H1 (cell line): ENCODE results near the gene LCN2. TPM values are rescaled to one million over a fixed set of nuclear protein-coding genes. Genes with fewer than 3 reads are reported as not detected.

Experiments used
- CTCF ChIA-PET: fragments of 300-600 bp; sonication (Branson Sonifier 250); formaldehyde crosslinking; loops from one replicate; lab custom pipeline; 2021; ENCODE audit not compliant: partially characterized antibody; lab: Charles Lee
- POLR2A ChIA-PET: fragments of 300-600 bp; sonication (Branson Sonifier 250); formaldehyde crosslinking; loops from one replicate; lab custom pipeline; 2021; ENCODE audit warnings: inconsistent platforms; ENCODE audit not compliant: partially characterized antibody; lab: Charles Lee
- DNase-seq, 2 experiments: peaks; one replicate each; pipeline versions ENCODE4 v3.0.0 to v3.0.0-alpha.2; 2010 to 2022; ENCODE audit warnings: low spot score in 2 of 2, low read depth in 1 of 2, mixed read lengths in 1 of 2
- FAIRE-seq: peaks from 2 replicates; lab custom pipeline; 2011; peaks lifted over from hg19 to GRCh38; lab: Jason Lieb, UNC
- H2AFZ ChIP-seq: 2 replicates; pipeline ENCODE4 v1.8.1; 2012; ENCODE audit warnings: low read length, inconsistent platforms
- H2AK5ac ChIP-seq: 2 replicates; pipeline ENCODE4 v1.6.1; 2013; ENCODE audit warnings: low read depth, low read length
- H2BK120ac ChIP-seq: replicated peaks from 2 replicates; pipeline ENCODE3; 2013; ENCODE audit warnings: low read depth, low read length, inconsistent platforms
- H2BK12ac ChIP-seq: 2 replicates; pipeline ENCODE4 v1.6.1; 2013; ENCODE audit warnings: low read depth, low read length
- H2BK15ac ChIP-seq: 2 replicates; pipeline ENCODE4 v1.6.1; 2013; ENCODE audit warnings: low read length
- H2BK20ac ChIP-seq: 2 replicates; pipeline ENCODE4 v1.6.1; 2013; ENCODE audit warnings: low read length
- H2BK5ac ChIP-seq: 2 replicates; pipeline ENCODE4 v1.6.1; 2013; ENCODE audit warnings: low read depth, low read length
- H3K14ac ChIP-seq: 2 replicates; pipeline ENCODE4 v1.6.1; 2013; ENCODE audit warnings: inconsistent platforms; ENCODE audit not compliant: insufficient read length
- H3K18ac ChIP-seq: 2 replicates; pipeline ENCODE4 v1.6.1; 2013; ENCODE audit warnings: low read length; ENCODE audit errors: extremely low read depth
- H3K23ac ChIP-seq: 2 replicates; pipeline ENCODE4 v1.6.1; 2013; ENCODE audit warnings: inconsistent platforms; ENCODE audit not compliant: insufficient read length
- H3K23me2 ChIP-seq: 2 replicates; pipeline ENCODE4 v1.6.1; 2013; ENCODE audit warnings: low read depth, low read length
- H3K27ac ChIP-seq: 2 replicates; pipeline ENCODE4 v1.6.1; 2011; ENCODE audit warnings: low read depth, low read length, inconsistent platforms
- H3K27me3 ChIP-seq, 4 experiments: replicated peaks in 1 of 4; 1 replicate in 1 of 4; 2 replicates in 3 of 4; pipeline versions ENCODE4 v1.6.1 to v1.8.1; 2011 to 2013; ENCODE audit warnings: low read length in 3 of 4, mild to moderate bottlenecking in 3 of 4, inconsistent platforms in 2 of 4, mixed read lengths in 2 of 4, moderate library complexity in 1 of 4; ENCODE audit not compliant: control insufficient read depth in 3 of 4, insufficient read depth in 3 of 4; ENCODE audit errors: extremely low read depth in 1 of 4
- H3K36me3 ChIP-seq, 4 experiments: 2 replicates each; pipeline versions ENCODE4 v1.6.1 to v1.8.1; 2011 to 2013; ENCODE audit warnings: mild to moderate bottlenecking in 4 of 4, low read length in 3 of 4, moderate library complexity in 2 of 4, control low read depth in 1 of 4, inconsistent platforms in 1 of 4; ENCODE audit not compliant: insufficient read depth in 4 of 4, control insufficient read depth in 2 of 4
- H3K4ac ChIP-seq: replicated peaks from 2 replicates; pipeline ENCODE3; 2013; ENCODE audit warnings: low read length, low read depth, mixed read lengths, inconsistent platforms; ENCODE audit not compliant: insufficient read length
- H3K4me1 ChIP-seq, 4 experiments: replicated peaks in 1 of 4; 1 replicate in 1 of 4; 2 replicates in 3 of 4; pipeline versions ENCODE4 v1.6.1 to v1.8.1; 2011 to 2013; ENCODE audit warnings: low read length in 3 of 4, inconsistent platforms in 2 of 4, mixed read lengths in 1 of 4; ENCODE audit not compliant: insufficient read depth in 4 of 4, control insufficient read depth in 3 of 4
- H3K4me2 ChIP-seq, 2 experiments: 2 replicates each; pipeline versions ENCODE4 v1.6.1 to v1.8.1; 2011 to 2013; ENCODE audit warnings: low read depth in 2 of 2, low read length in 2 of 2, control low read depth in 1 of 2, inconsistent platforms in 1 of 2, mild to moderate bottlenecking in 1 of 2; ENCODE audit not compliant: insufficient read depth in 1 of 2
- H3K4me3 ChIP-seq, 4 experiments: fragments of 200-600, 300-600 bp in 1 of 4; sonication (generic), shearing (Covaris generic), sonication (Bioruptor Twin) in 1 of 4; 2 replicates each; pipeline versions ENCODE4 v1.5.1 to v1.8.1; 2011 to 2016; ENCODE audit warnings: low read length in 4 of 4, low read depth in 3 of 4, control low read depth in 2 of 4, inconsistent platforms in 2 of 4, mild to moderate bottlenecking in 2 of 4, mixed read lengths in 1 of 4, moderate library complexity in 1 of 4; ENCODE audit not compliant: insufficient read depth in 2 of 4; ENCODE audit errors: extremely low read depth in 1 of 4
- H3K56ac ChIP-seq: replicated peaks from 2 replicates; pipeline ENCODE3; 2013; ENCODE audit warnings: low read depth, mild to moderate bottlenecking, mixed read lengths, low read length, inconsistent platforms; ENCODE audit not compliant: insufficient read length
- H3K79me1 ChIP-seq: 2 replicates; pipeline ENCODE4 v1.6.1; 2013; ENCODE audit warnings: low read depth, low read length, control low read depth
- H3K79me2 ChIP-seq, 2 experiments: 2 replicates each; pipeline versions ENCODE4 v1.6.1 to v1.8.1; 2012 to 2013; ENCODE audit warnings: low read length in 2 of 2, mild to moderate bottlenecking in 2 of 2, inconsistent platforms in 1 of 2; ENCODE audit not compliant: insufficient read depth in 2 of 2, control insufficient read depth in 1 of 2
- H3K9ac ChIP-seq, 4 experiments: replicated peaks in 1 of 4; 1 replicate in 1 of 4; 2 replicates in 3 of 4; pipeline versions ENCODE4 v1.6.1 to v1.8.1; 2011 to 2013; ENCODE audit warnings: low read depth in 3 of 4, low read length in 3 of 4, control low read depth in 2 of 4, mild to moderate bottlenecking in 2 of 4, moderate library complexity in 2 of 4, inconsistent platforms in 1 of 4; ENCODE audit errors: extremely low read depth in 1 of 4
- H3K9me3 ChIP-seq, 2 experiments: 2 replicates each; pipeline versions ENCODE4 v1.6.1 to v1.8.1; 2012 to 2013; ENCODE audit warnings: mild to moderate bottlenecking in 2 of 2, moderate library complexity in 2 of 2, control low read depth in 1 of 2, inconsistent platforms in 1 of 2, low read depth in 1 of 2, low read length in 1 of 2, mixed read lengths in 1 of 2; ENCODE audit not compliant: insufficient read depth in 2 of 2
- H4K20me1 ChIP-seq, 2 experiments: replicated peaks in 1 of 2; 2 replicates each; pipeline versions ENCODE3 to v1.8.1; 2011 to 2013; ENCODE audit warnings: inconsistent platforms in 2 of 2, low read length in 2 of 2, mild to moderate bottlenecking in 1 of 2; ENCODE audit not compliant: insufficient read depth in 2 of 2, control insufficient read depth in 1 of 2
- H4K5ac ChIP-seq: 2 replicates; pipeline ENCODE4 v1.6.1; 2013; ENCODE audit warnings: low read length, low read depth, mixed read lengths, inconsistent platforms; ENCODE audit not compliant: insufficient read length
- H4K8ac ChIP-seq: 2 replicates; pipeline ENCODE4 v1.8.0; 2013; ENCODE audit warnings: mild to moderate bottlenecking, moderate library complexity, low read length, inconsistent platforms; ENCODE audit not compliant: insufficient read depth; ENCODE audit errors: extremely low read depth
- H4K91ac ChIP-seq: replicated peaks from 2 replicates; pipeline ENCODE3; 2013; ENCODE audit warnings: low read length, mixed read lengths, inconsistent platforms; ENCODE audit not compliant: insufficient read length
- CHD2 ChIP-seq: IDR thresholded peaks from 2 replicates; pipeline ENCODE4 v1.6.1; 2012; ENCODE audit warnings: low read length, improper control_type of control experiment
- JUN ChIP-seq: IDR thresholded peaks from 2 replicates; pipeline ENCODE4 v1.6.1; 2011; ENCODE audit warnings: low read depth, mild to moderate bottlenecking, improper control_type of control experiment, low read length
- POLR2AphosphoS5 ChIP-seq: IDR thresholded peaks from 2 replicates; pipeline ENCODE4 v1.6.1; 2011; ENCODE audit warnings: low read depth, low read length
- RBBP5 ChIP-seq: IDR thresholded peaks from 2 replicates; pipeline ENCODE4 v1.7.1; 2012; ENCODE audit warnings: low read depth, mild to moderate bottlenecking, inconsistent platforms, low read length, moderate library complexity, borderline replicate concordance
- WGBS, 2 experiments: shearing (Covaris generic) in 1 of 2; methylation state at CpG; one replicate each; pipeline versions ENCODE4 v1.1.6 to v1.1.7; 2013 to 2015; ENCODE audit warnings: low lambda C conversion rate in 2 of 2, mixed read lengths in 2 of 2, inconsistent platforms in 1 of 2, low coverage in 1 of 2, missing lambda C conversion rate in 1 of 2; ENCODE audit not compliant: insufficient replicate concordance in 2 of 2, insufficient coverage in 1 of 2, insufficient read length in 1 of 2; ENCODE audit errors: extremely low coverage in 1 of 2, missing lambda C conversion rate in 1 of 2; 5-methylcytosine and 5-hydroxymethylcytosine counted together
- polyA plus RNA-seq, 7 experiments: library from polyadenylated mRNA; depleted of rRNA in 3 of 7; stranded (reverse) in 5 of 7; unstranded in 2 of 7; fragments of >200 nt in 5 of 7; fragments of 200-250 nt in 2 of 7; gene quantifications; 1 replicate in 5 of 7; 2 replicates in 1 of 7; 4 replicates in 1 of 7; pipeline versions ENCODE4 v1.2.1 to v1.2.3, GENCODE V29; 2011 to 2013; ENCODE audit warnings: missing spikeins in 2 of 7, mixed read lengths in 2 of 7
- total RNA-seq: library from RNA; stranded (reverse); fragmentation: NEBNext Ultra II Directional; extraction: Animal tissue kit (Norgen Biotek cat#: 25700); gene quantifications from 2 replicates; pipeline ENCODE4 v1.2.1, GENCODE V29; 2021

LCN2 gene
- total and polyA plus RNA-seq, 2 of the 8 experiments (the other 6 are each of a cell fraction or from before 2014, with no cell fraction given) = 1.1 to 1.6 TPM

DNA sequence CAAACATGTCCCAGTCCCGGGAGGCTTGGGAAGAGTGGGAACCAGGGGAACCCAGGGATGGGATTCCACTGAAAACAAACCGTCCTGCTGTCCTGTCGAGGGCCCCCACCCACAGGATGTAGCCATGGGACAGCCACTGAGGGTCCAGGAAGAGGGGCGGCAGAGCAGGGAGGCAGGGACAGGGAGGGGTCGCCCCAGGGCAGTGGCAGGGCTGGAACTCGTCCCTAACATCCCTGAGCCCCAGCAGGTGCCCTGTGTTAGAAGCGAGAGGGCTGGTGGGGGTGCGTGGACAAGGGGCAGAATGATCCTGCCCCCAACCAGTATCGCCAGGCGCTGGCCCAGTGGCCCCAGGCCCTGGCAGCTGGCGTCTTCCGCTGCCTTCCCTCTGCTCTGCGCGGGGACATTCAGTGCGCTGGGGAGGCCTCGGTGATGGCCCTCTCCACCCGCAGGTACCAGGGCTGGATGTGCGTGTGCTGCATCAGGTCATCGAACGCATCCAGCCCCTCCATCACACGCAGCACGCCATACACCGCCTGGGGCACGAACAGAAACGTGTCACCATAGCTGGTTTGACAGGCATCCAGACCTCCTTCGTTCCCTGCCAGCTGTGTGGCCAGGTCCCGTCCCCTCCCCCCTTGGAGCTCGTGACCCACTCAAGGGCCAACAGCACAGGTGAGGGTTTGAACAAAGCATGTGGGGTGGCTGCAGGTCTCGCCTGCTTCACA, 28.4 kb upstream of the LCN2 start:
- H3K27ac ChIP-seq = no peak overlapping the region
- FAIRE-seq = no peak
- CTCF ChIA-PET = interaction anchor here (0.8 to 2.4 kb wide), 4 partner anchors 8 to 70 kb away, joined by 3 to 11 read pairs (median 3); no protein-coding TSS in a partner anchor

More for the DNA sequence above, 28.4 kb upstream of the LCN2 start:
- Histone ChIP-seq H3K23ac (no peak overlapping the region), H3K79me2 (peaks cover 0 to 8% of the 10 kb centered on the region in 2 experiments; a peak in 1 of 4 replicates), H3K14ac (no peak overlapping the region), H3K36me3 (peaks cover 2 to 26% (median 8%) of the 10 kb centered on the region in 4 experiments; a peak in 4 of 8 replicates), H4K20me1 (peaks cover 3 to 24% of the 10 kb centered on the region in 2 experiments), H3K27me3 (no peaks in the 10 kb centered on the region), H2AK5ac (no peak overlapping the region), H3K4me2 (no peak overlapping the region), H2BK5ac (no peak overlapping the region), H4K8ac (no peak overlapping the region), H3K9me3 (no peaks in the 10 kb centered on the region), H4K91ac (peak overlapping the region; percentile 40), H2BK15ac (no peak overlapping the region), H2BK120ac (no peak overlapping the region), H3K79me1 (peaks cover 2% of the 10 kb centered on the region; the same call in 1 of the 2 replicates), H3K9ac (no peak overlapping the region), H3K18ac (no peak overlapping the region), H2BK12ac (no peak overlapping the region), H3K4ac (no peak overlapping the region), H3K23me2 (no peaks in the 10 kb centered on the region), H2BK20ac (no peak overlapping the region), H4K5ac (no peak overlapping the region), H2AFZ (no peak overlapping the region), H3K56ac (no peak overlapping the region), H3K4me1 (peaks cover 0 to 5% (median 2%) of the 10 kb centered on the region in 4 experiments; a peak in 3 of 7 replicates), H3K4me3 (no peak overlapping the region)
- TF ChIP-seq CHD2 = no peak
- TF ChIP-seq JUN = no peak
- no peak for TF ChIP-seq RBBP5
- TF ChIP-seq POLR2AphosphoS5 = peak; percentile 41; the same call in 1 of the 2 replicates
- POLR2A ChIA-PET = interaction anchor here (1.0 to 1.8 kb wide), 5 partner anchors 8 to 43 kb away, joined by 3 to 6 read pairs (median 5); no protein-coding TSS in a partner anchor
- DNase-seq = no peak
- 88% methylated on average over 24 of the region's 29 CpGs; no CpG with 5 or more reads in 1 of the 2 experiments for WGBS, 2 experiments
